HEK293T (cell line): Measurements from ENCODE around the gene SLC37A1.

ENCODE experiments used
- CTCF ChIA-PET: fragments of 350-600 bp; formaldehyde crosslinking; extraction: SDS; loops from one replicate; lab custom pipeline; 2021; ENCODE audit warnings: antibody characterized with exemption, inconsistent platforms; lab: Yijun Ruan, JAX
- POLR2A ChIA-PET: fragments of 350-600 bp; formaldehyde crosslinking; extraction: SDS; loops from one replicate; lab custom pipeline; 2020; ENCODE audit warnings: antibody characterized with exemption, inconsistent platforms; lab: Yijun Ruan, JAX
- DNase-seq: peaks from one replicate; pipeline ENCODE4 v3.0.0; 2012; ENCODE audit warnings: mixed read lengths; ENCODE audit errors: extremely low spot score
- ARNT ChIP-seq: fragments of 450-650 bp; IDR thresholded peaks from 2 replicates; pipeline ENCODE4 v1.6.1; 2017; ENCODE audit warnings: mild to moderate bottlenecking
- BHLHE40 ChIP-seq: fragments of 450-650 bp; IDR thresholded peaks from 2 replicates; pipeline ENCODE4 v1.6.1; 2016; ENCODE audit warnings: mild to moderate bottlenecking, moderate library complexity, borderline replicate concordance
- CTBP1 ChIP-seq: fragments of 450-650 bp; IDR thresholded peaks from 2 replicates; pipeline ENCODE4 v1.6.1; 2016; ENCODE audit warnings: borderline replicate concordance
- ELF4 ChIP-seq: fragments of 450-650 bp; IDR thresholded peaks from 2 replicates; pipeline ENCODE4 v1.6.1; 2017; ENCODE audit warnings: antibody characterized with exemption
- FOXA1 ChIP-seq: fragments of 450-650 bp; IDR thresholded peaks from 2 replicates; pipeline ENCODE4 v1.6.1; 2016; ENCODE audit warnings: mild to moderate bottlenecking
- FOXK2 ChIP-seq: fragments of 450-650 bp; IDR thresholded peaks from 2 replicates; pipeline ENCODE4 v1.6.1; 2016; ENCODE audit warnings: mild to moderate bottlenecking
- FOXM1 ChIP-seq: fragments of 450-650 bp; IDR thresholded peaks from 2 replicates; pipeline ENCODE4 v1.6.1; 2017; ENCODE audit warnings: mild to moderate bottlenecking, borderline replicate concordance
- HDGF ChIP-seq: fragments of 450-650 bp; IDR thresholded peaks from 2 replicates; pipeline ENCODE4 v1.6.1; 2017; ENCODE audit warnings: antibody characterized with exemption, borderline replicate concordance
- L3MBTL2 ChIP-seq: fragments of 450-650 bp; conservative IDR thresholded peaks from 2 replicates; pipeline ENCODE4 v1.6.1; 2016; ENCODE audit warnings: mild to moderate bottlenecking
- LEF1 ChIP-seq: fragments of 450-650 bp; IDR thresholded peaks from 2 replicates; pipeline ENCODE4 v1.6.1; 2017; ENCODE audit warnings: mild to moderate bottlenecking, borderline replicate concordance
- NFRKB ChIP-seq: fragments of 450-650 bp; IDR thresholded peaks from 2 replicates; pipeline ENCODE4 v1.6.1; 2016; ENCODE audit warnings: mild to moderate bottlenecking, moderate library complexity
- PKNOX1 ChIP-seq: fragments of 450-650 bp; IDR thresholded peaks from 2 replicates; pipeline ENCODE4 v1.6.1; 2016
- SP1 ChIP-seq: fragments of 450-650 bp; IDR thresholded peaks from 2 replicates; pipeline ENCODE4 v1.6.1; 2017
- SUZ12 ChIP-seq: fragments of 450-650 bp; IDR thresholded peaks from 2 replicates; pipeline ENCODE4 v1.6.1; 2016; ENCODE audit warnings: mild to moderate bottlenecking
- TARDBP ChIP-seq: fragments of 450-650 bp; IDR thresholded peaks from 2 replicates; pipeline ENCODE4 v1.6.1; 2016
- ZNF384 ChIP-seq: fragments of 450-650 bp; IDR thresholded peaks from 2 replicates; pipeline ENCODE4 v1.6.1; 2016

Gene SLC37A1

GRCh38 chr21:42525029-42525581, 11.5 kb downstream of the SLC37A1 start:
- DNase-seq: no peak
- CTCF ChIA-PET: no interaction called here
- TF ChIP-seq FOXK2 (no peak), L3MBTL2 (no peak), SUZ12 (no peak), SP1 (no peak), PKNOX1 (no peak), LEF1 (no peak), ZNF384 (no peak), TARDBP (no peak), ARNT (no peak), CTBP1 (no peak), NFRKB (no peak), FOXA1 (no peak), ELF4 (no peak), BHLHE40 (no peak), FOXM1 (no peak)
- POLR2A ChIA-PET: no interaction called here

- ChIA-PET POLR2A (no interaction called here), CTCF (no interaction called here)
- TF ChIP-seq LEF1 (no peak), SUZ12 (no peak), FOXA1 (no peak), BHLHE40 (no peak), ARNT (no peak), SP1 (no peak), PKNOX1 (no peak), ZNF384 (no peak), TARDBP (no peak), FOXK2 (no peak), ELF4 (no peak), NFRKB (no peak), L3MBTL2 (no peak)
- DNase-seq: no peak
These were observed 12.2 kb downstream of the SLC37A1 start for GRCh38 chr21:42525676-42526378.

- TF ChIP-seq CTBP1 (no peak), SP1 (no peak), HDGF (no peak), TARDBP (no peak), ZNF384 (no peak), ELF4 (no peak), NFRKB (no peak), BHLHE40 (no peak), PKNOX1 (no peak), ARNT (no peak), LEF1 (no peak), FOXA1 (no peak), L3MBTL2 (no peak), FOXM1 (no peak), FOXK2 (no peak), SUZ12 (no peak)
- ChIA-PET POLR2A (no interaction called here), CTCF (no interaction called here)
- DNase-seq: no peak
These were observed 12.7 kb downstream of the SLC37A1 start for GRCh38 chr21:42526379-42526727.

GRCh38 chr21:42527127-42527488, 13.5 kb downstream of the SLC37A1 start:
- POLR2A ChIA-PET: no interaction called here
- CTCF ChIA-PET: no interaction called here
- no peak for TF ChIP-seq FOXM1
- TF ChIP-seq SP1: no peak
- no peak for TF ChIP-seq L3MBTL2
- TF ChIP-seq ZNF384: no peak
- TF ChIP-seq PKNOX1: no peak
- no peak for TF ChIP-seq BHLHE40
- TF ChIP-seq HDGF: no peak
- TF ChIP-seq FOXK2: no peak
- no peak for TF ChIP-seq CTBP1
- TF ChIP-seq LEF1: no peak
- no peak for TF ChIP-seq ELF4
- no peak for TF ChIP-seq TARDBP
- TF ChIP-seq SUZ12: no peak
- no peak for TF ChIP-seq NFRKB
- TF ChIP-seq FOXA1: no peak
- TF ChIP-seq ARNT: no peak

GRCh38 chr21:42527489-42528158, 14.0 kb downstream of the SLC37A1 start:
- CTCF ChIA-PET: no interaction called here
- no peak for DNase-seq
- POLR2A ChIA-PET: no interaction called here
- TF ChIP-seq ELF4: no peak
- TF ChIP-seq PKNOX1: no peak
- no peak for TF ChIP-seq NFRKB
- TF ChIP-seq SUZ12: no peak
- no peak for TF ChIP-seq LEF1
- no peak for TF ChIP-seq ZNF384

More at GRCh38 chr21:42527127-42527488, 13.5 kb downstream of the SLC37A1 start:
- no peak for DNase-seq
